Measurements from ENCODE around the gene SLC16A12.

Gene SLC16A12

GRCh38 chr10:89468191-89468965 is 67.0 kb downstream of the SLC16A12 start:
- Histone ChIP-seq H3K4me3 (ENCODE audit: low read depth, low read length) (no peak overlapping the region), H3K36me3 (ENCODE audit: control insufficient read depth in 2 of 2, insufficient read depth in 1 of 2, low read length in 2 of 2) (no peaks in the 10 kb centered on the region), H3K27ac (ENCODE audit: extremely low read depth, low read depth, low read length) (no peak overlapping the region), H3K9me3 (ENCODE audit: control insufficient read depth, insufficient read depth, low read depth, low read length) (no peaks in the 10 kb centered on the region), H3K4me1 (ENCODE audit: control insufficient read depth, insufficient read depth, low read length) (no peaks in the 10 kb centered on the region; the same call in 1 of the 2 replicates)
- ChIA-PET CTCF (no interaction called here), POLR2A (interaction anchor here (1.2 kb wide), 1 partner anchor 233 kb away, joined by 3 read pairs; the partner anchor contains the start of gene KIF20B)
- TF ChIP-seq ZNF660 (tag by site-specific recombination; IDR thresholded peaks at IDR 0.05) (no peak), ZNF174 (tag by site-specific recombination; IDR thresholded peaks at IDR 0.05) (no peak), GLIS1 (tag by site-specific recombination; IDR thresholded peaks at IDR 0.05) (no peak), ZNF664 (tag by site-specific recombination; IDR thresholded peaks at IDR 0.05) (no peak), ZBTB17 (tag by site-specific recombination; IDR thresholded peaks at IDR 0.05) (no peak), ZBTB44 (tag by site-specific recombination; IDR thresholded peaks at IDR 0.05) (no peak), ZNF629 (tag by site-specific recombination; IDR thresholded peaks at IDR 0.05) (no peak), SP7 (tag by site-specific recombination; IDR thresholded peaks at IDR 0.05) (no peak), HOXD13 (CRISPR knock-in tag; IDR thresholded peaks at IDR 0.05; ENCODE audit: borderline replicate concordance) (no peak), ZNF157 (tag by site-specific recombination; IDR thresholded peaks at IDR 0.05) (no peak), ZNF112 (tag by site-specific recombination; IDR thresholded peaks at IDR 0.05) (no peak), ZNF335 (tag by site-specific recombination; conservative IDR thresholded peaks at IDR 0.05) (no peak), ZNF692 (tag by site-specific recombination; IDR thresholded peaks at IDR 0.05) (no peak), KLF10 (tag by site-specific recombination; IDR thresholded peaks at IDR 0.05) (no peak)

GRCh38 chr10:89466599-89467035 is 68.8 kb downstream of the SLC16A12 start:
- Histone ChIP-seq H3K4me1 (ENCODE audit: control insufficient read depth, insufficient read depth, low read length) (no peaks in the 10 kb centered on the region; the same call in 1 of the 2 replicates), H3K9me3 (ENCODE audit: control insufficient read depth, insufficient read depth, low read depth, low read length) (no peaks in the 10 kb centered on the region), H3K36me3 (ENCODE audit: control insufficient read depth in 2 of 2, insufficient read depth in 1 of 2, low read length in 2 of 2) (no peaks in the 10 kb centered on the region), H3K27ac (ENCODE audit: extremely low read depth, low read depth, low read length) (no peak overlapping the region), H3K4me3 (ENCODE audit: low read depth, low read length) (no peak overlapping the region)
- POLR2A ChIA-PET = interaction anchor here (1.2 kb wide), 1 partner anchor 235 kb away, joined by 3 read pairs; the partner anchor contains the start of gene KIF20B
- CTCF ChIA-PET = interaction anchor here (0.6 to 3.1 kb wide), 16 partner anchors 13 to 235 kb away, joined by 3 to 21 read pairs (median 4); partner anchors contain the start of gene KIF20B
- TF ChIP-seq ZBTB44 (tag by site-specific recombination; IDR thresholded peaks at IDR 0.05) (peak; percentile 20; the same call in 1 of the 2 replicates), MEIS1 (CRISPR knock-in tag; IDR thresholded peaks at IDR 0.05; ENCODE audit: borderline replicate concordance) (no peak), PRDM10 (tag by site-specific recombination; IDR thresholded peaks at IDR 0.05) (peak; percentile 65; the same call in 1 of the 2 replicates), ZNF423 (tag by site-specific recombination; IDR thresholded peaks at IDR 0.05) (no peak), INSM2 (tag by site-specific recombination; IDR thresholded peaks at IDR 0.05) (no peak), ZIC2 (tag by site-specific recombination; IDR thresholded peaks at IDR 0.05) (no peak), ZNF654 (tag by site-specific recombination; IDR thresholded peaks at IDR 0.05; ENCODE audit: low read depth) (peak; percentile 17), ZNF416 (tag by site-specific recombination; IDR thresholded peaks at IDR 0.05) (no peak), SCRT1 (tag by site-specific recombination; IDR thresholded peaks at IDR 0.05; ENCODE audit: borderline replicate concordance) (no peak)
